GM12891 (cell line): Measurements from ENCODE around the gene LHX6.

Experiments
- POLR2A ChIP-seq: IDR thresholded peaks from 2 replicates; pipeline ENCODE4 v1.6.1; 2011; ENCODE audit warnings: low read depth, low read length, control low read depth
- TAF1 ChIP-seq: IDR thresholded peaks from 2 replicates; pipeline ENCODE4 v1.6.1; 2011; ENCODE audit warnings: low read depth, low read length, control low read depth

DNA sequence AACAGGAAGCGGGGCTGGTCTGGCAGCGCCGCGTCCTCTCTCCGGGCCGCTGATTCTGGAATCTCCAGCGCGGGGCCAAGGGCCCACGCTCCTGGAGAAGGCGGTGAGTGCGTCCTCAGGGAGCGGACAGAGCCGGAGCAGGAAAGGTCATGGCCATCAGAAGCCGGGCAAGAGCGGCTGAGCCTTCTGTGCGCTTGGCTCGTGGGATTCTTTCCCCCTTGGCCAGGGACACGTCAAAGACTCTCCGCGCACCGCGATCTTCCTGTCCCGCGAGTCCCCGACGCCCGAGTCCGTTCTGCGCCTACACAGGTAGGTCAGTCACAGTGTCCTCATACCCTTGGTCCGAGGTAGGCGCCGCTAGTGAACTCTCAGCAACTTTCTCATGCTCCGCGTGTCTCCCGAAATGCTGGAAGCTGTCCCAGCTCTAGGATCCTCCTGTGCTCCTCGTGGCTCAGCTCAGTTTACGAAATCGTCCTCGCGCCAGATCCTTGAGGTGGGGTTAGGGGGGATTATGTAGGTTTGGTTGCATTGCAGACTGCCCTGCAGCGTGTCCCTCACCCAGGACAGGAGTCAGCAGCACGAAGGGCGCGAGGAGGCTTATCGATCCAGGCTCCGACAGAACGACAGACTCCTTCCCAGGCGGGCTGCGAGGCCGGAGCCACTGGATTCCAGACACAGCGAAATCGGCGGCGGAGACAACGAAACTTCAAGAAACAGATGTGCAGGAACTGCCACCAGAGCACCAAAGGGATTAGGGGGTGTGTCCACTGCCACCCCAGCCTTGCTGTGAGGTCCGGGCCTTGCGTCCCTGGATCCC is 8.7 kb downstream of the LHX6 start:
- TF ChIP-seq POLR2A, result no peak
- TF ChIP-seq TAF1, result no peak
